T-helper 1 cell (primary cell): ENCODE measurements around the gene ZG16B.

Source experiments
- DNase-seq, 5 donors: peaks; one replicate each; pipeline ENCODE4 v3.0.0-alpha.2; 2012 to 2020
- total RNA-seq, 4 donors: gene quantifications; one replicate each; lab custom pipeline; 2026; lab: John Stamatoyannopoulos, UW

The ZG16B gene, protein sequence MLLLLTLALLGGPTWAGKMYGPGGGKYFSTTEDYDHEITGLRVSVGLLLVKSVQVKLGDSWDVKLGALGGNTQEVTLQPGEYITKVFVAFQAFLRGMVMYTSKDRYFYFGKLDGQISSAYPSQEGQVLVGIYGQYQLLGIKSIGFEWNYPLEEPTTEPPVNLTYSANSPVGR
- total RNA-seq = 0 to 0.46 (median 0.13) reads per million in 4 donors

DNA sequence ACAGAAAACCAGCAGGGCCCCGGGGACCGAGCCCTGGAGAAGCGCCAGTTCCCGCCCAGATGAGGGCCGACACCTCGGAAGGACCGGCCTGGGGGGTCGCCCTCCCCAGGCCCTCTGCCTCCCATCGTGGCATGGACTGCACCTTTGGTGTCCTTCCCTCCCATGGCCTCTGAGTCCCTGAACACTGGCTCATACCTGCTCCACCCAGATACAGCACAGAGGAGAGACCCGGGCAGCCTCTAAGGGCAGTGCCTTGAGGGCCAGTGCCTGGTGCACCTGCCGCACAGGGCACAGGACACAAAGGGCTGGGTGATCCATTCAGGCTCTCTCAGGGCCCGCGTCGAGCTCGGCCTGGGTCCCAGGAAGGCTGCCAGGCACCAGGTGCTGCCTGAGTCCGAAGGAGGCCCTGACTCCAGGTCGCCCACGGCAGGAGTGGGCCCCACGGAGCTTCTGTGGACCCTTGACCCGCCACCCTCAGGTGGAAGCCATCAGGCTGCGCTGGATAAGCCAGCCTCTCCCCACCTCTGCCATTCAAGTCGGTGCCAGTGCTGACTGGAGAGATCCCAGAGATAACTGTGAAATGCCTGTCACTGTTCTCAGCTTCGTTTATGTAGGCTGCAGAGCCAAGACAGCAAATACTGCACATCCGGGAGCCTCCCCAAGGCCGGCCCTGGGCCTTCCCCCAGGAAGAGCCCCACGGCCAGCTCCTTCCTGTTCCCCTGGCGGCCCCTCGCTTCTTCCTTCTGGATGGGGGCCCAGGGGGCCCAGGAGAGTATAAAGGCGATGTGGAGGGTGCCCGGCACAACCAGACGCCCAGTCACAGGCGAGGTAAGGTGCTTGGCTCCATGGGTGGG, at the start of gene ZG16B:
Gene ZG16B, plus strand, starts transcription at position 803 of the 854 bp plus-strand sequence. CDS start 139 bp downstream, outside the sequence.
- peak in 1 of 5 donors; percentile 35 for DNase-seq

DNA sequence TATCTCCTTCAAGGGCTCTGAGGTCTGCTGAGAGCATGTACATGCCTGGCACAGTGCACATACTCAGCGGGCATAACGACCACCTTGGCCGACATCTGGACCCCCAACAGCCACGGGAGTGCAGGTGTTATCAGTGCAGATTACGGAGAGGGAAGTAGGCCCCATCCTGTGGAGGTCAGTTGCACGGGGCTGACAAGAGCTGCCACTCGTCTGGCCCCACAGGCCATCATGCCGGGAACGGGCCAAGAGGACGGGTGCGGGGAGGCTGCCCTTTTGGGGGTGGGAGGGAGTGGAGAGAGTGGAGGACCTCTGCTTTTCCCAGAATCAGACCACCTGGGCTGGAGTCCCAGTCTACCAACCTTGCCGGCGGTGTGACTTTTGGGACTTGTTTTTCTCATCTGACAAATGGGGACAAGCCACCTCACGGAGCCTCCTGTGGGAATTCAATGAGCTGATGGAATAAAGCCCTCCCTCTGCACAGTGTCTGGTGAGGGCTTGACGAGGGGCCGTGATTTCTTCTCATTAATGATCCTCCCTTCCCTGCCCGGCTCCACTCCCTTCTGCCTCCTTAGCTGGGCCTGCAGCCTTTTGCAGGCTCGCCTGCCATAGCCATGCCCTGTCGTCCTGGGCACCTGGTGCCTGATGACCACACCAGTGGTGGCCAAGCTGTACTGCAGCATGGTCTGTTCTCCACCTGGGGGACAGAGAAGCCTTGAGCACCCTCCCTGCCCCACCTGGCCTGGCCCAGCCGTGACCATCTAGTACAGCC, 47.3 kb upstream of the ZG16B start:
- DNase-seq = no peak

DNA sequence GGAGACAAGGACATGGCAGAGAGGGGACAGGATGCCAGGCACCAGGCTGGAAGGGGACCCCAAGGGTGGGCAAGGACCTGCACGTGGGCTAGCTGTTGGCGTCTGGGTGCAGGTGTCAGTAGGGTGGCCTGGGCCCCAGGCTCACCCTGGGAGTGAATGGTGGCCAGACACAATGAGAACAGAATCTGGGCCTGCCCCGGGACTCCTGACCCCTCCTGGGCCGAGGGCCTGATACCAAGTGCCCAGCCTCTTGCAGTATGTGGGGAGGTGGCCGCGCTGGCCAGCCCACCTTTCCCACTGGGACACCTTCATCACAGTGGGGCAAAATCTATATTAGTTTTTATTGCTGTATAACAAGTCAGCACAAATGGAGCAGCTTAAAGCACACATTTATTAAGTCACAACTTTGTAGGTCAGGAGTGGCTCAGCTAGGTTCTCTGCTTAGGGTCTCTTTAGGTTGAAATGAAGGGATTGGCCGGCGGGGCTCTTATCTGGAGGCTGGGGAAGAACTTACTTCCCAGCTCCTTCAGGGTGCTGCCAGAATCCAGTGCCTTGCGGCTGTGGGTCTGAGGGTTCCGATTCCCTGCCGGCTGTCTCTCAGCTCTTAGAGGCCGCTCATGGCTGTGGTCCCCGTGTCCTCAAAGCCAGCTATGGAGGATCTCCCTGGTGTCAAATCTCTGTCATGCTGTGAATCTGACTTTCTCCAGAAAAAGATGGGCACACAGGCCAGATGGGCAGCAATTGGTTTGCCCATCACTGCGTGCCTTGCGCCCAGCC, 46.3 kb upstream of the ZG16B start:
- DNase-seq = no peak

DNA sequence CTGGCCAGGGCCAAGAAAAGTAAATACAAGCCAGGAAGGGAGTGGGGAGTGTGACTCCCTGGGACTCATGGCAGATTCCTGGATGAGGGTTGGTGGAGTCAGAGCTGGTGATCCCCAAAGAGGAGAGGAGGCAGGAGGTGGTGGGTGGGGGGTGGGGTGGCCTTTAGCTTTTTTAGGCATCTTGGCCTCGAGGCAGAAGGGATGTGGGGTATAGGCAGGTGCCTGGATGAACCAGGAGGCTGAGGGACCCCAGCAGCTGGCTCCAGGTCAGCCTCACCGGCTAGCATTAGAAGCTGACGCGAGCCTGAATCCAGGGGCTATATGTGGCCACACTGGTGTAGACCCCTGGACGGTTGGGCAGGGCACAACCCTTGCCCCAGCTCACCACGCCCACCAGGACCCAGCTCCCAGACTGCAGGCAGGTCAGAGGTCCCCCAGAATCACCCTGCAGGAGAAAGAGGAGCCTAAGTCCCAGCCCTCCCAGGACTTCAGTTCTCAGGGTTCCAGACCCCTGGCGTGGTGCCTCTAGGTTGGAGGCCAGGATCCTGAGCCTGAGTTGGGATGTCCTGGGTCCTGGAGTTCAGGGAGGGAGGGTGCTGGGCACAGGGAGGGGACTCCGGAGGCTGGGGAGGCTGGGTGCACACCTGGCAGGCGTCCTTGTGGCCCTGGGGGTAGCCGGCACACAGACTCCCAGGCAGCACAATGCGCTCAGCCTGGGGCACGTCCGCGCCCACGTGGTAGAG, 45.6 kb upstream of the ZG16B start:
- DNase-seq = no peak

DNA sequence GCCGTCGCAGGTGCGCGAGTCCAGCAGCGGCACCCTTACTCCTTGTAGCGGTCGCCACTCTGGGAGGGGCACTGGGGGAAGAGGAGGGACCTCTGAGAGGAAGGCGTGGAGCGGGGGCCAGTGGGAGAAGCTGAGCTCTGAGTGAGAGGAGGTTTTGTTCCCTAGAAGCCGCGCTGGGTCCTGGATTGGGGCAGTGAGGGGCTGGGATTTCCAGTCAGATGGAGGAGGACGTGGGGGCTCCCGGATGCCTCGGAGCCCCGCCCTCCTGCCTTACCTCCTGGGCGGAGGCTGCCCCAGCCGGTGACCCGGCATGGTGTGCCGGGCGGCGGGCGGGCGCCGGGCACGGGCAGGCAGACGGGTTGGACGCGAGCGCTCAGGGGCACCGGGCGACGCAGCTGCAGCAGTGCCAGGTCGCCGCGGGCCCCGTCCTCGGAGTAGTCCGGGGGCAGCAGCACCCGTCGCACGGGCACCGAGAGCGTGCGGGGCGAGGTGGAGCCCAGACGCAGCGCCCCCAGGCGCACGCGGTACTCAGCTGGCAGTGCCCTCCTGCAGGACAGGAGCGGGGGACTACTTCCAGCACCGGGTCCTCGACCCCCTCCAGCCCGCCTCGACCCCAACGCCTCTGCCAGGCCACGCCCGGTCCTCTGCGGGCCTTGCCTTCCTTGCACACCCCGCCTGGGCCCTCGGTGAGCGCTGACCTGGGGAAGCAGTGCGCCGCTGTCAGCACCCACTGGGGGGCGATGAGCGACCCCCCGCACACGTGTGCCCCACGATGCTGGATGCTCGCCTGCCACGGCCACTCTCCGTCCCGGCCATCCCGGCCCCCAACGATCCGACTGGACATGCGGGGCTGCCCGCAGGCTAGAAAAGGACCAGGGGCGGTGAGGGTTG, 44.8 kb upstream of the ZG16B start:
- peak in 1 of 5 donors; percentile 16 for DNase-seq

DNA sequence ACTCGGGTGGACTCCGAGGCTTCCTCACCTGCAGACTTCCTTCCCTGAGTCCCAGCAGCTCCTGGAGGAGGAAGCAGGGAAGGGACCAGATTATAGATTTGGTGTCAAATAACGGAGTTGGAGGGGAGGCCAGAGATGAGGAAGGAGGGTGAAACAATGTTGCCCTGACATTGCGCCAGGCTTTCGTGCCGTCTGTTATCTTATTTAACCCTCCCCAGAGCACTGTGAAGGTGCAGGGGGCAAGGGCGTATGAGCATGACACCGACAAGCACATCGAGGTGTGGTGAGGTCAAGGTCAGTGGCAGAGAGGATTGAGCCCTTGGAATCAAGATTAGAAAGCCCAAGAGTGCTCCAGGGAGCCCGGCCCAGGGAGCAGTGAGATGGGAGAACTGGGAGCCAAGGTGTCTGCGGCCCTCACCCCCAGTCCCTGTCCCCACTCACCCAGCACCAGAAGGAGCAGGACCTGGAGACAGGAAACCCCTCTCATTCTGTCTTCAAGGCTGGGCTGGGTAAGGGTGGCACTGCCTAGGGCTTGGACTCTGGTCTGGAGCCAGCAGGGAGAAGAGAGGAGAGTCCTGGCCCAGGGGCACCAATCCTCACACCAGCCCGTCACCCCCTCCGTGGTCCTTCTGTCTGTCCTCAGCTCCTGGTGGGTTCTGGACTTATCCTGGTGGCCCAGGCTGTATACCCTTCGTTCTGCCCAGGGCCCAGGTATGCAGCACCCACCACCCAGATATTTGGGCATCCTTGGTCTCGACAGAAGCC, 43.9 kb upstream of the ZG16B start:
- DNase-seq = no peak

DNA sequence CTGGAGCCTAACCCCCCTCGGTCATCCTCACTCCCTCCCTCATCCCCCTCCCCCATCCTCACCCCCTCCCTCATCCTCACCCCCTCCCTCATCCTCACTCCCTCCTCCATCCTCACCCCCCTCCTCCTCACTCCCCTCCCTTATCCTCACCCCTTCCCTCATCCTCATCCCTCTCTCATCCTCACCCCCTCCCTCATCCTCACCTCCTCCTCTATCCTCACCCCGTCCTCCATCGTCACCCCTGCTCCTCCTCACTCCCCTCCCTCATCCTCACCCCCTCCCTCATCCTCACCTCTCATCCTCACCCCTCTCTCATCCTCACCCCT, 43.3 kb upstream of the ZG16B start:
- DNase-seq = no peak

DNA sequence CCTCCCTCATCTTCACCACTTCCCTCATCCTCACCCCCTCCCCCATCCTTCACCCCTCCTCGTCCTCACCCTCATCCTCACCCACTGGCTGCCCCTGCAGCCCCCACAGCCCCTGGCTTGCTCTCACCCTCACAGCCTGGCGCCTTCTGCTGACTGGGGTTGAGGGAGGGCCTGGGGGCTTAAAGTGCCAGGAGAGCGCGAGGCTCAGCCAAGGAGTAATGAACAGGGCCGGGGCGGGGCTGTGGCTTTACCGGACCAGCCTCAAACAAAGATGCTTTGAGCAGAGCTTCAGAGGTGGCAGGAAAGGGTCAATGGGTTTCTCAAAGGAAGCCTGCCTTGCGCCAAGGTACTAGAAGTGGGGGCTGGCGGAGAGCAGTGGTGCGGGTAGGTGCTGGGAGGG, 42.7 kb upstream of the ZG16B start, which contains the start of gene PRSS33:
Gene PRSS33, minus strand, starts transcription at position 155 of the 400 bp plus-strand sequence. CDS start 1,013 bp downstream, outside the sequence.
- DNase-seq = no peak

DNA sequence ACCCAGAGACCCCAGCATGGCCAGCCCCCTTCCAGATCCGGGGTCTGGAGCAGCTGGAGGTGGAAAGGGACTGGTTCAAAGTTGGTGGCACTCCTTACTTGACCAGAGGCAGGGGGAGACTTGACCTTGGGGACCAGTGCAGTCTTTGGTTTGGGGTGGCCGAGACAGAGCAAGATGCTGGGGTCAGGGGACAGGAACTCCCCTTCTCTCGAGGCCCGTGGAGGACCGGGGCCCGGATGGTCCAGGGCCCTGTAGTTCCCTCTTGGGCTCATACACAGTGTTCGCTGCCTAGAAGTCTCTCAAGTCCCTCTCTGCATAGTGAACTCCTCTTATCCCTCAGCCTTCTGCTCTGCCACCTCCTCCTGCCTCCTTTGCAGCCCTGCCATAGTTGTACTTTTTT, 42.1 kb upstream of the ZG16B start:
- DNase-seq = no peak

DNA sequence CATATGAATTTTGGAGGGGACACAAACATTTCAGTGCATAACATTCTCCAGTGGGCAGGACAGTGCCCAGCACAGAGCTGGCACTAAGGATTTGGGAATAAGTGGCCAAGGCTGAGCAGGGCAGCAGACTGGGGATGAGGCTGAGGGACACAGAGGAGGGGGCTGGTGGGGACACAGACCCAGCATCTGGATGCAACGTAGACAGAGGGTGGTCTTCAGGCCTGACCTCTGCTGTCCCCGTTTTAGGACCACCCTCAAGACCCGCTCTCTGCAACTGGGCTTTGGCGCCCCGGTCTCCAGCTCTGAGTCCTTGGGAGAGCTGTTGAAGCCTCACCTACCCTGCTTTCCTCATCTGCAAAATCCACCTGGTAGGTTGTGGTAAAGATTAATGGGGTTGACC, 39.5 kb upstream of the ZG16B start:
- DNase-seq = no peak

DNA sequence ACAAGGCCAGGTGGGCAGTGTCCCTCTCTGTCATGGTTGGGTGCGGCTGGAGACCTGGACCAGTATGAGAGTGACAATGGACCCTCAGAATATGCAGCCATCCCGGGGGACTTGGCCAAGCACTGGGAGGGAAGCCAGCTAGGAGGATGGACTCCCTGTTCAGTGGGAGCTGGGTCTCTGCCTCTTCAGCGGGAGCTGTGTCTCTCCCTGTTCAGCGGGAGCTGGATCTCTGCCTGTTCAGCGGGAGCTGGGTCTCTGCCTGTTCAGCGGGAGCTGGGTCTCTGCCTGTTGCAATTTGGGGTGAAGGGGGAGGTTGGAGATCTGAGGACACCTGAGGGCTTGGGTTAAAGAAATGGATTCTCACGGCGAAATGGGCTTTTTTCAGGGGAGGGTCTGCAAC, 38.9 kb upstream of the ZG16B start:
- no peak for DNase-seq

DNA sequence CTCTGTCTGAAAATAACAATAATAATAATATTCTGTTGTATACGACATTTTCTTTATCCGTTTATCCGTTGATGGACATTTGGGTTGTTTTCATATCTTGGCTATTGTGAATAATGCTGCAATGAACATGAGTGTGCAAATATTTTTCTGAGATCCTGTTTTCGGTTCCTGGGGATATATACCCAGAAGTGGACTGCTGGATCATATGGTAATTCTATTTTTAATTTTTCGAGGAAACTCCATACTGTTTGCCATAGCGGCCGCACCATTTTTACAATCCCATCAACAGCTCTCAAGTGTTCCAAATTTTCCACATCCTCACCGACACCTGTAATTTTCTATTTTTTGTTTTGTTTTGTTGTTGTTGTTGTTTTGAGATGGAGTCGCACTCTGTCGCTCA, 37.2 kb upstream of the ZG16B start:
- DNase-seq = no peak

DNA sequence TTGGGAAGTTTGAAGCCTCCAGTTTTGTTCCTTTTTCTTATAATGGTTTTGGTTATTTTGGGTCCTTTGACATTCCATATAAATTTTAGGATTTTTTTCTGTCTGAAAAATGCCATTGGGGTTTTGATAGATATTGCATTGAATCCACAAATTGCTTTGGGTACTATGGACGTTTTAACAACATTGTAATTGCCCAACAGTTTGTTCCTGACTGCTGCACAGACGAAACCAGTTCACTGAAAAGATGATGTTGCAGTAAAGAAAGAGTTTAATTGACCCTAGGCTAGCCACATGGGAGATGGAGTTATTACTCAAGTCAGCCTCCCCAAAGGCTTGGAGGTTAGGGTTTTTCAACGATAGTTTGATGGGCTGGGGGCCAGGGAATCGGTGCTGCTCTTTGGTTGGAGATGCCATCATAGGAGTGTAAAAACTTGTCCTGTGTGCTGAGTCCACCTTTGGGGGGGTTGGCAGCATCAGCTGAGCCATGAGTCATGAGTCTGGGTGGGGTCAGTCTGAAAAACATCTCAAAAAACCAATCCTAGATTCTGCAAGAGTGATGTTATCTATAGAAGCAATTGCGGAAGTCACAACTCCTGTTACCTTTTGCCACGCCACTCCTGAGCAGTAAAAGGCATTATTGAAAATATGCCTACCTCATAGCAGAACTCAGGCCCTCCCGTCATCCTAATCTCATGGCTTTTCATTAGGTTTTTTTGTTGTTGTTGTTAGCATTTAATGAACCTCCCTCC, 34.5 kb upstream of the ZG16B start:
- DNase-seq = no peak

DNA sequence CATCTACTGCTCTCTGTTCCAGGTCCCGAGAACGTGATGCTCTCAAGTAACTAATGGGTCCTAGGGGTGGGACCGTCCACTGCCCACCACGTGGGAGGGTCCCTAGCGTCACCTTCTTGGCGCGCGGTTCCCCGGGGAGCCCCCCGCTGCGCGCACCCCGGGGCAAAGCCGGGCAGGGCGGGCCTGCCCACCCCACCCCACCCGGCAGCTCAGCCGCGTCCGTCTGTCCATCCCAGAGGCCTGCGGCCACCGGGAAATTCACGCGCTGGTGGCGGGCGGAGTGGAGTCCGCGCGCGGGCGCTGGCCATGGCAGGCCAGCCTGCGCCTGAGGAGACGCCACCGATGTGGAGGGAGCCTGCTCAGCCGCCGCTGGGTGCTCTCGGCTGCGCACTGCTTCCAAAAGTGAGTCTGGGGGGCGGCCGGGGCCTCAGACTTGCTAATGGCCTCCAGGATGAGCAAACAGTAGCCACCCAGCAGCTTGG, 31.3 kb upstream of the ZG16B start:
- no peak for DNase-seq

DNA sequence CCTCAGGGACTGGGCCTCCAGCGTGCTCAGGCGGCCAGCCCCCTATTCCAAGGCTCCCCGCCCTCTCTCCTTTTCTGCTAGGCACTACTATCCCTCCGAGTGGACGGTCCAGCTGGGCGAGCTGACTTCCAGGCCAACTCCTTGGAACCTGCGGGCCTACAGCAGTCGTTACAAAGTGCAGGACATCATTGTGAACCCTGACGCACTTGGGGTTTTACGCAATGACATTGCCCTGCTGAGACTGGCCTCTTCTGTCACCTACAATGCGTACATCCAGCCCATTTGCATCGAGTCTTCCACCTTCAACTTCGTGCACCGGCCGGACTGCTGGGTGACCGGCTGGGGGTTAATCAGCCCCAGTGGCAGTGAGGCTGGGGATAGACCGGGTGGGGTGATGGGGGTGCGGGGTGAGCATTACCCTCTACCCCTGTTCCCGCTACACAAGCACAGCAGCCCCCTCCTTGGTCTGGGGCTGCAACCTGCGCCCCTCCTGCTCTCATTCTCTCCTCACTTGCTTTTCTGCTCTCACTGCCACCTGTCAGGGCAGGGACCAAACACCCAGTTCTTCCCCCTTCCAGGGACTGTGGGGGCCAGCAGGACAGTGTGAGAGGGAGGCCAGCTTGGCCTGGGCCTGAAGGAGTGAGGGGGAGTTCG, 30.8 kb upstream of the ZG16B start:
- DNase-seq = no peak

DNA sequence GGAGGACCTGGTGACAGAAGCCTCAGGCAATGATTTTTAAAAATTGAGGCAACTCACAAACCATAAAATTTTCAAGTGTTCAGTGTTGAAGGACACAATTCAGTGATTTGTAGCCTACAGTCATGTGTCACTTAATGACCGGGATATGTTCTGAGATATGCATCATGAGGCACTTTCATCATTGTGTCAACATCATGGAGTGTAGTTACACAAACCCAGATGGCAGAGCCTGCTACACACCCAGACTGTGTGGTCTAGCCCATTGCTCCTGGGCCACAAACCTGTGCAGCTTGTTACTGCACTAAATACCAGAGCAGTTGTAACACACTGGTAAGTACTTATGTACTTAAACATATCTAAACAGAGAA, 30.3 kb upstream of the ZG16B start:
- DNase-seq = no peak

DNA sequence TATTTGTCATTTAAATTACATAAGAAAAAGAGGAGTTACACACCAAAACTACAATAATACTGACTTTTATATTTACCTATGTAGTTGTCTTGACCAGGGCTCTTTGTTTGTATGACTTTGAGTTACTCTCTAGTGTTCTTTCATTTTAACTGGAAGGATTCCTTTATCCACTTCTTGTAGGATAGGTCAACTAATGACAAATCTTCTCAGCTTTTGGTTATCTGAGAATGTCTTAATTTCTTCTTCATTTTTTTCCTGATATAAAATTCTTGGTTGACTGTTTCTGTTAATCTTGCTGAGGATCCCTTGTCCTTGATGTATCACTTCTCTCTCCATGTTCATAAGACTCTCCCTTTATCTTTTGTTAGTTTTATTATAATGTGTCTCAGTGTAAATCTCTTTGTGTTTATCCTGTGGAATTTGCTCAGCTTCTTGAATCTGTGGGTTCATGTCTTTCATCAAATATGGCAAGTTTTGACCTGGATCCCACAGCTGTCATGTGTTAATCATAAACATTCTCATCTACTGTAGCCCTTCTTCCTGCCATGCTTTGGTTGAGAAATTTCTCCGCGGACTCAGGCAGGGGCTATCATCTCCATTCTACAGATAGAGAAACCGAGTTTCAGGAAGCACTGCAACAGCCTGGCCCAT, 26.4 kb upstream of the ZG16B start:
- no peak for DNase-seq

DNA sequence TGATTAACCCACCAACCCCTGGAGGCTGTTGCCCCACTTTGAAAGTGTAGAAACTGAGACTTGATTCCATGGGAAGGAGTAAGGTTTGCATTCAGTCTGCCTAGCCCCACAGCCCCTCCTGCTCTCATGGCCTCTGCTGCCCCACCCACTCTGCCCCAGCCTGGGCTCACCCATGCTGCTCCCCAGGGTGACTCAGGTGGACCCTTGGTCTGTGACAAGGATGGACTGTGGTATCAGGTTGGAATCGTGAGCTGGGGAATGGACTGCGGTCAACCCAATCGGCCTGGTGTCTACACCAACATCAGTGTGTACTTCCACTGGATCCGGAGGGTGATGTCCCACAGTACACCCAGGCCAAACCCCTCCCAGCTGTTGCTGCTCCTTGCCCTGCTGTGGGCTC, 25.4 kb upstream of the ZG16B start:
- no peak for DNase-seq
